ENCODE data around the gene ABI3BP.

DNA sequence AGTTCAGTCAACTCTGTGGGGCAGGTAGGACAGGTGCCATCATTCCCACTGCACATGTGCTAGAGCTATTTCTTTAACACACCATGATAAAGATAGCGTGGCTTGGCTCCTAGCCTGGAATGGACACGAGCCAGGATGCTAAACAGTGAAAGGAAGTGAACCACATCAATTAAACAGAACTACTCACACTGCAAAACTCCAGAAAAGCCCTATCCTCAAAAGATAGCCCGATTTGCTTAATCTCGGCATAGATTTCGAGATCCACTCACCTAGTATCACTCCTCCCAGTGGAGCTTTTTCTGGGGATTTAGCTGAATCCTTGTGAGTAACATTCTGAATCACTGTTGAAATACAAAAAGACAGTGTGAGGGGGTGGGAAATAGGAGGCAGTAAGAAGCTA is 118.0 kb downstream of the ABI3BP start:
- TF ChIP-seq POLR2A (IDR thresholded peaks at IDR 0.05; ENCODE audit: low read length) (no peak), GATA1 (IDR thresholded peaks at IDR 0.05; ENCODE audit: low read depth, low read length) (no peak)
